HG03521 (cell line): ENCODE data around the gene SELENOO.
A peak's percentile ranks its signal among the peaks of the same experiment; 100 is the strongest.
"Not testable (repeated sequence)": the region's sequence is repeated elsewhere in the genome, so short reads cannot be mapped to it uniquely, and the experiment has no call there.

Experiments
- ATAC-seq: cut with Tn5 transposase; IDR thresholded peaks from one replicate; pipeline ENCODE4 v1.9.1; 2021; ENCODE audit warnings: mild to moderate bottlenecking, moderate library complexity; ENCODE audit not compliant: unreplicated experiment

The SELENOO gene, protein sequence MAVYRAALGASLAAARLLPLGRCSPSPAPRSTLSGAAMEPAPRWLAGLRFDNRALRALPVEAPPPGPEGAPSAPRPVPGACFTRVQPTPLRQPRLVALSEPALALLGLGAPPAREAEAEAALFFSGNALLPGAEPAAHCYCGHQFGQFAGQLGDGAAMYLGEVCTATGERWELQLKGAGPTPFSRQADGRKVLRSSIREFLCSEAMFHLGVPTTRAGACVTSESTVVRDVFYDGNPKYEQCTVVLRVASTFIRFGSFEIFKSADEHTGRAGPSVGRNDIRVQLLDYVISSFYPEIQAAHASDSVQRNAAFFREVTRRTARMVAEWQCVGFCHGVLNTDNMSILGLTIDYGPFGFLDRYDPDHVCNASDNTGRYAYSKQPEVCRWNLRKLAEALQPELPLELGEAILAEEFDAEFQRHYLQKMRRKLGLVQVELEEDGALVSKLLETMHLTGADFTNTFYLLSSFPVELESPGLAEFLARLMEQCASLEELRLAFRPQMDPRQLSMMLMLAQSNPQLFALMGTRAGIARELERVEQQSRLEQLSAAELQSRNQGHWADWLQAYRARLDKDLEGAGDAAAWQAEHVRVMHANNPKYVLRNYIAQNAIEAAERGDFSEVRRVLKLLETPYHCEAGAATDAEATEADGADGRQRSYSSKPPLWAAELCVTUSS

DNA sequence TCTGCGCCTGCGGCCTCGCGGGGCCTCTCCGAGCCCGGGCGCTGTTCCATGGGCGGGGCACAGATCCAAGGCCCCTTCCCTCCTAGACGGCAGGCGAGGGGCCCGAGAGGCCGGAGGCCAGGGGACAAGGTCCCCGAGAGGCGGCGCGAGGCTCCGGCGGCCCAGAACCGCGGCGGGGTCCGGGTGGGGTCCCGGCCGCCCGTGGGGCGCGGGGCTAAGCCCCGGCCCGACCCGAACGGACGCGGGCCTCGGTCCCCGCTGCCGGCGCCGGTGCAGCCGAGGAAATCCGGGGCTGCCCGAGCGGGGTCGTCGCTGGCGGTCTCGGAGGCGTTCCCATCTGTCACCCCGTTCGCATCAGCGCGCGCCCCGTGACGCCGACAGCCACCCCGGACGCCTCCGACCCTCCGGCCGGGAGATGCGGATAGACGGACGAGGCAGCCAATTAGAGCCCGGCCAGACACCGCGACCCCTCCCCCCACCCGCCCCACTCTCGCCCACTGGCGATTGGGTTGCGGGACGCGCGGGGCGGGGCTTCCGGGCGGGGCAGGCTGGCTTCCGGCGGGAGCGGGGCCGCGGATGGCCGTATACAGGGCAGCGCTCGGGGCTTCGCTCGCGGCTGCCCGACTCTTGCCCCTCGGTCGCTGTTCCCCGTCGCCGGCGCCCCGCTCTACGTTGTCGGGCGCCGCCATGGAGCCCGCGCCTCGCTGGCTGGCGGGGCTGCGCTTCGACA is at the start of gene SELENOO:
TSS of gene SELENOO (plus strand) at position 551 of the 730 bp plus-strand sequence. CDS start at position 577, 26 bp downstream.
- peak; percentile 69 for ATAC-seq

DNA sequence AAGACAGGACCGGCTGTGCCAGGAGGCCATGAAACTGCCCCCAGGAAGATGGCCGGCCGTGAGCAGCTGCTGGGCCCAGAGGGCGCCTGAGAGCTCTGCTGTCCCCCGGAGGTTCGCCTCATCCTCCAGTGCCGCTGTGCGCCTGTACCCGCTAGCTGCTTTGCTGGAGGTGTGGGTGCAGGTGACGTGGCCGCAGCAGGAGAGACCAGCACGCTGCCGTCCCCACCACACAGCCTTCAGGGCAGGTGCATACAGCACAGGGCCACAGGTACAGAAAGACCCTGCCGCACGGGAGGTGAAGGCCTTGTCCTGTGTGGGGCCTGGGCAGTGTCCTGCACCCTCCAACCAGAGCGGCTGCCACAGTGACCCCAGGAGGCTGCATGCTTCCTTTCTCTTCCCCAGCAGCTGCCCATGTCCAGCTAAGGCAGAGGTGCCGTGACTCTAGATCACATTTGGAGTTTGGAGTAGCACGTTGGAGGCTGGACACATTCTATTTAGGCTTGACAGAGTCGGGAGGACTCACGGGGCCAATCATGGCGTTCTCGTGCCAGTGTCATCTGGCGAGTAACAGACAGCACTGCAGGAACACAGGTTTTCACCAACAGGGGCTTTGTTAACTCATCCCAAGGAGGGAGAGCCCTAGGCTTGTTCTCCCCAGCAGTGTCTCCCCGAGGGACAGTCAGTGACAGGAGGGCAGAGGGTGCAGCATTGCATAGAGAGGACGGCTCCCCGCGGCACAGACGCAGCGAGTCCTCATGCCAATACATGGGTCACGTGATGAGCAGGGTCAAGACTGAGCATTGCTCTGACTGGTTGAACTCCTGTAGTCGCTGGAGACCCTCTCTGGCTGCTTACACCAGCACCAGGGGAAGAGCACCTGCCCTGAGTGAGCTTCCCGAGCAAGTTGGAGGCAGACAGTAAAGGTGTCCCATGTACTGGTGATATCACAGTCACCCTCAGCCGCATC is 49.0 kb upstream of the SELENOO start:
- ATAC-seq = no peak

DNA sequence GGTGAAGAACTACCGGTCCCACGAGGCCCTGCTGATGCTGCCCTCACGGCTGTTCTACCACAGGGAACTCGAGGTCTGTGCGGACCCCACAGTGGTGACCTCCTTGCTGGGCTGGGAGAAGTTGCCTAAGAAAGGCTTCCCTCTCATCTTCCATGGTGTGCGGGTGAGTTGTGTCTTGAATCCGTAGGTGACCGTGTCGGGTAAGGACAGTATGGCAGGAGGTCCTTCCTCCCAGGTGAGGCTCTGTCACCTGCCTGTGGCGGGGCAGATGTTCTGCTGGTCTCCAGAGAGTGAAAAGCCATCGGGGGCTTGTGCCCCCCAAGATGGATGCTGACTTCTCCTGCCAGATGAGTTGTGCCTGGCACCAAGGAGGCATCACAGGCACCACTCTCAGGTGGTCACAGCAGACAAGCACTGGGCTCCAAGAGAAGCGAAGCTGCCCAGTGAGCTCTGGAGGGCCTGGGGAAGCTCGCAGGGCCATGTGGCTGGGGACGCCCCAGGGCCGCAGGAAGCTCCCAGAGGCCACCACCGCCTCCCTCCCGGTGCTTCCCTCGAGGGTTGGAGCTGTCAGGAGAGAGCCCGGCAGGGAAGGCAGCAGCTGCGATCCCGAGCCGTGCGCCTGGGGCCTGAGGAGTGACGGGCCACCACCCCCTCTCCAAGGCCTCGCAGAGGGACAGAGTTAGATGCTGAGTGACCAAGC is 47.6 kb upstream of the SELENOO start:
- no peak for ATAC-seq

DNA sequence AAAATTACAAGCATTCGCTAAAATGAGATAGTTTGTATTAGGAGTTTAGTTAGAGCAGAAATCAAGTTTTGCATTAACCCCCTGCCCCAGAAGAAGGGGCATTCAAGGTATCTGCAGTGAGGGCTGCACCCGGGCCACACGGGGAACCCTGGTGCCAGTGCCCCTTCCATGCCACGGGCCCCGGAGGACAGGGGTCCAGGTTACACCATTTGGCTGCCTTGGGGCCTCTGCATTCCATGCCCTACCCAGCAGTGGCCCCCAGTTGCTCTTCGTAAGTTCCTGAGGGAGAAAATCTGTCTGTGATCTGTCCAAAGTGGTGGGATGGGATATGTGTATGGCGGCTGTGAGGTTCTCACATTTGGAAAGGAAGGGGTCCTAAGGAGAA is 47.1 kb upstream of the SELENOO start:
- ATAC-seq = no peak

DNA sequence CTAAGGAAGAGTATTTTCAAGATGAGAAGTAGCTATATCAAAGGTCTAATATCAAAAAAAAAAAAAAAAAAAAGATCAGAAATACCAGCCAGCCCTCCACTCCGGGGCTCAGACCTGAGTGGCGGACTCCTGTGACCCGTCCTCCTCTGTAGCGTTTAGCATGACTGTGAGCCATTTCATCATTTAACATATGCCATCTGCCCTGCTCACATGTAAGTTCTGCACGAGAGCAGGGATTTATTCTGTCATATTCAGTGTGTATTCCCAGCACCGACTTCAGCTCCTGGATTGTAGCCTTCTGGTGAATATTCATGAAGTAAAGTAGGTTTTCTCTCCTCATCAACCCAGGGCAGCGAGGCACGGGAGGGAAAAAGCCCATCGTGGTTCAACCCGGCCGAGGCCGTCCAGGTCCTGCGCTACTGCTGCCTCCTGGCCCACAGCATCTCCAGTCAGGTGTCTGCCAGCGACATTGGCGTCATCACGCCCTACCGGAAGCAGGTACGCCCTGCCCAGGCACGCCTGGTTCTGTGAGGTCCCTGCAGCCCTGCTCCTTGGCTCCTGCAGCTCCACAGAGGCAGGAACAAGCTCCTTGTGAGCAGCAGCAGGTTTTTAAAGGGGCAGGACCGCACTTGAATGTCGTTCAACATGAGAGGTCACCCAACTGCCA is 43.0 kb upstream of the SELENOO start:
- ATAC-seq = no peak

DNA sequence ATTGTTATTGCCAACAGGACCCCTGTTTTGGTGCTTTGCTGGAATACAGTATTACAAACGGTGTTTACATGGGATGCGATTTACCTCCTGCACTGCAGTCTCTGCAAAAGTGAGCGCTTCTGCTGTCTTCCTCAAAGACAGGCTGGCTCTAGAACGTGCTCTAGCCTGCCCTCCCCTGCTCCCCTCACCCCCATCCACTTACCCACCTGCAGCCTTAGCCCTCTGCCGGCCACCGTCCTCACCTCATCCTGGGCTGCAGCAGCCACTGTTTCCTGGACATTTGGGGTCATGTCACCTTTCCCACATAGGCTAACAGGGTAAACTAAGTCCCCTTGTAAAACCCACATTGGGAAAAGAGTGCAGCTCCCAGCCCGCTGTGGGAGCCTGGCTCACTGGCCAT is 39.9 kb upstream of the SELENOO start:
- no peak for ATAC-seq

DNA sequence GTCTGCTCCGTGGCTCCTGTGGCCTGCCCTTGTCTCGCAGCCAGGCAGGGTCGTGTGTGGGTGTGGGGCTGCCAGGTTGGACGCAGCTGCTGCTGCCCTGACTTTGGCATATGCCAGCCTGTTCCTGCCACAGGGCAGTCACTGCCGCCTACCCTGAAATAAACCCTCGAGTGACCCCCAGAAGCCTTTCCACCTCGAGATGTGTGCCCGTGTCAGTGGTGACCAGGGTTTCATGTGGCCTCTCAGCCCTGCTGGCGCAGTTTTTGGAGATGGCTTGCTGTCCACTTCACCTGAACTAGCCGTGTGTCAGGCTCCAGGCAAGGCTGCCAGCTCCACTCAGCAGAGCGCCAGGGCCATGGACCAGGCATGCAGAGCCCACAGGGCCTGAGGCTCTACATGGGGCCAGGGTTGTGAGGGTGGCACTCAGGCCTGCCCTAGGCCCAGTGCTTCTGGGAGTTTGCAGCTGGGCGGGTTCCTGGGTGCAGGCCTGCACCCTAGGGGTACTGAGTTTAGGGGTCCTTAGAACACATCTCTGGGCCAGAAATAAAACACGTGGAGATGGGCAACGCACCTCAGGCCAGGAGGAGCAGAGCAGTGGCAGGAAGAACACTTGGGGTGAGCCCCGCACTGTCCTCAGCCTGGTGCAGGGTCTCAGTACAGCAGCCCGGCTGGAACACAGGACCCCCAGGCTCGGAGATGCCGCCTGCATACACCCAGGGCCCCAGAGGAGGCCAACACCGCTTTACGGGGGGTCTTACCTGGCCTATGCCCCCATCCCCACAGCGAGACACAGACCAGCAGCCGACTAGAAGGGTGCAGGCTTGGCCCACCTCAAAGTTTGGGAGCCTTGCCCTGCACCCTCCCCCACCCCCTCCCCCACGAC is 39.1 kb upstream of the SELENOO start:
- no peak for ATAC-seq

DNA sequence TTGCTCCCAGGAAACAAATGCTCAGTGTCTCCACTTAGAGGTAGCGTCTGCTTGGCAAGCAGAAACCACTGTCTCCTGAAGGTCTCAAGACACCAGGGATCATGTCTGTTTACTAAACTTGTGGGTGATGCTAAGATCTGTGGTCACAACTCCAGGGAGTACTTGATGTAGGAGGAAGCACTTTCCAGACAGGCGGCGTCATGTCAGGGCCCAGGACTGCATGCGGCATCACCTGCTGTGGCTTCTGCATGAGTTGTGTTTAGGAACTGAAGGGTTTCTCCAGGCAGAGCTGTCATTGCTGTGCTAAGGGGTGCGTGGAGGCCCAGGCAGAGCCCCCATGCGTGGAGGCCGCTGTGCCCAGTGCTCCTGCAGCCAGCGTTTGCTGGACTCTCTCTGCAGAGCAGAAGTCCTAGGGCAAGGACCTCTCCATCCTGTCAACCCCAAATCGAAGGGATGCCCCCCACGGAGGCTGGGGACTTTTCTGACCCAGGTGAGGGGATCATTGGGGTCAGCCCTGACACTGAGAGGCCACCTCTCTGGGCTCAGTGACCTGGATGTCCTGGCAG is 38.3 kb upstream of the SELENOO start:
- no peak for ATAC-seq

DNA sequence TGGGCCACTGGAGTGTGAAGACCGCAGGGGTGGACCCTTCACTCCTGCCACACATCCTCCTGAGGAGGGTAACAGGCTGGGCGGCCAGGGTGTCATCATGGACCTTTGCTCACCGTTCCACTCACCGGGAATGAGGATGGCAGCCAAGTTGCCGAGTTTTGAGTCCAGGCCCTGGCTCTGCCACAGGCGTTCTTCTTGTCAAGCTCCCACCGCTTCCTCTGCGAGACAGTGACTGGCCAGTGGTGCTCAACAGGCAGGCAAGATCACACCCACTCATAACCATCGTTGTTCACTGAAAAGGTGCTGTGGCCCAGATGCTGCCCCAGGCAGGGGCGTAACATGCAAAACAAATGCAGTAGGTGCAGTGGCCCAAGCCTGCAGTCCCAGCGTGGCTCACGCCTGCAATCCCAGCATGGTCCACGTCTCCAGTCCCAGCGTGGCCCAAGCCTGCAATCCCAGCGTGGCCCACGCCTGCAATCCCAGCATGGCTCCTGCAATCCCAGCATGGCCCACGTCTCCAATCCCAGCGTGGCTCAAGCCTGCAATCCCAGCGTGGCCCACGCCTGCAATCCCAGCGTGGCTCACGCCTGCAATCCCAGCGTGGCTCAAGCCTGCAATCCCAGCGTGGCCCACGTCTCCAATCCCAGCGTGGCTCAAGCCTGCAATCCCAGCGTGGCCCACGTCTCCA is 35.2 kb upstream of the SELENOO start:
- no peak for ATAC-seq

DNA sequence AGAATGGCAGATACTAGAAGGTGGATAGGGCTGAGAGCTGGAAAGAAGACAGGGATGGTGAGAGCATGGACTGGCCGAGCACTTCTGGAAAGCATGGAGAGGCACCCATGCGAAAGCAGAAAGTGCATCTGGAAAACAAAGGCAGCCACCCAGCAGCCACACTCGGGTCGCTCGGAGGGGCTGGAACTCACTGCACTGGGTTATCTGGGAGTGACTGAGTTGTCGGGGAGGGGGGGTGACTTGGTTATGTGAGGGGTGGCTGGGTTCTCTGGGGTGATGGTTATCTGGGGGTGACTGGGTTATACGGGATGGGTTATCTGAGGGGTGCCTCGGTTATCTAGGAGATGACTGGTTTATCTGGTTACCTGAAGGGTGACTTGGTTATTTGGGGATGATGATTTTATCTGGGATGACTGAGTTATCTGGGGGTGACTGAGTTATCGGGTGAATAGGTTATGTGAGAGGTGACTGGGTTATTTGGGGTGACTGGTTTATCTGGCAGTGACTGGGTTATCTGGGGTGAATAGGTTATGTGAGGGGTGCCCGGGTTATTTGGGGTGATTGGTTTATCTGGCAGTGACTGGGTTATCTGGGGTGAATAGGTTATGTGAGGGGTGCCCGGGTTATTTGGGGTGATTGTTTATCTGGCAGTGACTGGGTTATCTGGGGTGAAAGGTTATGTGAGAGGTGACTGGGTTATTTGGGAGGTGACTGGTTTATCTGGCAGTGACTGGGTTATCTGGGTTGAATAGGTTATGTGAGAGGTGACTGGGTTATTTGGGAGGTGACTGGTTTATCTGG is 32.9 kb upstream of the SELENOO start:
- no peak for ATAC-seq

DNA sequence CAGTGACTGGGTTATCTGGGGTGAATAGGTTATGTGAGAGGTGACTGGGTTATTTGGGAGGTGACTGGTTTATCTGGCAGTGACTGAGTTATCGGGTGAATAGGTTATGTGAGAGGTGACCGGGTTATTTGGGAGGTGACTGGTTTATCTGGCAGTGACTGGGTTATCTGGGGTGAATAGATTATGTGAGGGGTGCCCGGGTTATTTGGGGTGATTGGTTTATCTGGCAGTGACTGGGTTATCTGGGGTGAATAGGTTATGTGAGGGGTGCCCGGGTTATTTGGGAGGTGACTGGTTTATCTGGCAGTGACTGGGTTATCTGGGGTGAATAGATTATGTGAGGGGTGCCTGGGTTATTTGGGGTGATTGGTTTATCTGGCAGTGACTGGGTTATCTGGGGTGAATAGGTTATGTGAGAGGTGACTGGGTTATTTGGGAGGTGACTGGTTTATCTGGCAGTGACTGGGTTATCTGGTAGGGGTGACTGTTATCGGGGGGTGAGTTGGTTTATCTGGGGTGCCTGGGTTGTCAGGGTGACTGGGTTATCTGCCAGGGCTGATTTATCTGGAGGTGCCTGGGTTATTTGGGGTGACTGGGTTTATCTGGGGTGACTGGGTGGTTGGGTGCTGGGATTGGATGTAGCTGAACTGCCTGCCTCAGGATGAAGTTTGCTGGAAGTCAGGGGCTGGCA is 32.2 kb upstream of the SELENOO start:
- ATAC-seq = not testable (repeated sequence)

DNA sequence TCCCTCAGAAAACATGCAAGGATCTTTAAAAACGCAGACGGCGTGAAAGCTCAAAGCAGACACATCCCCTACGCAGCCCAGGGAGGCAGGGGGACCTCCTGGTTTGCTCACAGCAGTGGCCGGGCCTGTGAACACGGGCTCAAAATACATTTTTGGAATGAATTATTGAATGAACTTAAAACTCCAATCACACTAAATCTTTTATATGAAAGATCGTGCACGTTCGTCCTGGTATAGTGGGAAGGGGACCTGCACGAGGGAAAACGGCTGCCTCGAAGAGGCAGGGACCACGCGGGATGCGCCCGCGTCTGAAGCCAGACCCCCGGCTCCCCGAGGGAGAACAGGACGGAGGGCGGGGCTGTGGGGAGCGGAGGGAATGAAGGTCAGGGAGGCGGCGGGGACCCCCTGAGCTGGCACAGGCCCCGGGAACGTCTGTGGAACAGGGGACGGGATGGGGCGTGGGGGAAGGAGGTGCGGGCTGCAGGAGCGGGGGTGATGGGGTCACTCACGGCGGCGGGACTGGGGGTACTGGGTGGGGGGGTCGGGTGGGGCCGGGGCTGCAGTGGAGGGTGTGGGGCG is 31.5 kb upstream of the SELENOO start:
- no peak for ATAC-seq

DNA sequence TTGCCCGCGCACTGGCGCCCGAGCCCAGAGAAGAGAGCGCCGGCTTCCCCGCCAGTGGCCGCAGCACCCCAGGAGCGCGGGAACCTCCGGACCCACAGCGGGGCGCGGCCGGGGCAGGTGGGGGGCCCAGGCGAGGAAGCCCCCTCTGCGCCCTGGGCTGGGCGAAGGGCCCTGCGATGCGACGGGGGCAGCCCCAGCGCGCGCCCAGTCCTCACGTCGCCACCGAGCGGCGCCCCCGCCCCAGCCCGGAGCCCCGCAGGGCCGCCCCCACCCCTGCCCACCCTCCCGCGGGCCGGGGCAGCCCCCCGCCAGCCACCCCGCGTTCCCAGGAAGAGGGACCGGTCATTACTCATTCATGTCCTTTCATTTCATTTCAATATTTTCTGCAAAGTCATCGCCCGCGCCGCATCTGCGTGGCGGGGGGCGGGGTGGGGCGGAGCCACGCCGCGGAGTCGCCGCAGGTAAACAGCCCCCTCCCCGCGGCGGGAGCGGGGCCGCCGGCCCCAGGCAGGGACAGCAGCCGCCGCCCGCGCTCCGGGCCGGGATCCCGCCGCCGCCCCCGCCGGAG is 31.0 kb upstream of the SELENOO start:
- no peak for ATAC-seq

DNA sequence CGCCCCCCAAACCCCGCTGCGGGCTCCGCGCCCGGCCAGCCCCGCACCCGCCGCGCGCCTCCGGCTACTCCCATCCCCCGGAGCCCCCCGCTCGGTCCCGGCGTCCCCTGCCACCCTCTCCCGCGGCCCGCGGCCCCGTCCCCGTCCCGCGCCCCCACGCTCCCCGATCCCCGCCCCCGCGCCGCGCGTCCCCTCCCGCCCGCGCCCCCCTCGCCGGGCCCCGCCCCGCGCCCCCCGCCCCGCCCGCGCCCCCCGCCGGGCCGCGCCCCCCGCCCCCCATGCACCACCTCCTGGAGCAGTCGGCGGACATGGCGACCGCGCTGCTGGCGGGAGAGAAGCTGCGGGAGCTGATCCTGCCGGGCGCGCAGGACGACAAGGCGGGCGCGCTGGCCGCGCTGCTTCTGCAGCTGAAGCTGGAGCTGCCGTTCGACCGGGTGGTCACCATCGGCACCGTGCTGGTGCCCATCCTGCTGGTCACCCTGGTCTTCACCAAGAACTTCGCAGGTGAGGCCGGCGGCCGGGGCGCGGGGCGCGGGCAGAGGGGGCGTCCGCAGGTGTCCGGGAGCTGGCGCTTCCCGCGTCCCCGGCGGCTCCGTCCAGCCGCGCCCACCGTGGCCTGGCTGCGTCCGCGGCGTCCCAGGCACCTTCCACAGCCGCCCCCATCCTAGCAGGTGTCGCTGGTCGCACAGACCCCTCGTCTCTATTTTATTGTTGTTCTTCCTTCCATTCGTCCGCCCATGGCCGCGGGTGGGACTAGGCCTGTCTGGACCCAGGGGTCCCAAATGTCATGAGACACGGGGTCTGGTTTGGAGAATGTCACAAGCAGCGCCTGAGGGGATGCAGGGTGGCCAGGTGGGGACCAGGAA is 30.1 kb upstream of the SELENOO start, which contains the start of gene PANX2:
TSS of gene PANX2 (plus strand) at position 279 of the 866 bp plus-strand sequence. CDS start at position 279, 0 bp downstream.
- ATAC-seq = no peak
